GM06990 (cell line): ENCODE results near the gene ARHGAP15.

Source experiments
- DNase-seq: peaks from one replicate; pipeline ENCODE4 v3.0.0-alpha.2; 2011; ENCODE audit not compliant: insufficient read length; ENCODE audit errors: extremely low read depth
- H3K27me3 ChIP-seq: replicated peaks from 2 replicates; pipeline ENCODE4 v1.6.0; 2011; ENCODE audit warnings: low read length; ENCODE audit not compliant: control insufficient read depth, insufficient read depth
- H3K36me3 ChIP-seq: 2 replicates; pipeline ENCODE4 v1.5.1; 2011; ENCODE audit warnings: low read length; ENCODE audit not compliant: control insufficient read depth, insufficient read depth
- H3K4me3 ChIP-seq: replicated peaks from 2 replicates; pipeline ENCODE4 v1.5.1; 2011; ENCODE audit warnings: low read depth, mild to moderate bottlenecking, control low read depth, low read length
- TF ChIP-seq, protein P1 (sequence below): IDR thresholded peaks from 2 replicates; pipeline ENCODE4 v1.5.1; 2011; ENCODE audit warnings: low read length, control low read depth, mild to moderate bottlenecking, inconsistent platforms; ENCODE audit not compliant: insufficient read depth, poor library complexity, severe bottlenecking

ARHGAP15 gene

GRCh38 chr2:143688248-143688647 is 559.0 kb downstream of the ARHGAP15 start:
- H3K27me3 ChIP-seq: no peaks in the 10 kb centered on the region
- no peak overlapping the region for H3K4me3 ChIP-seq
- H3K36me3 ChIP-seq: no peaks in the 10 kb centered on the region
- DNase-seq: no peak
- TF ChIP-seq, protein P1, sequence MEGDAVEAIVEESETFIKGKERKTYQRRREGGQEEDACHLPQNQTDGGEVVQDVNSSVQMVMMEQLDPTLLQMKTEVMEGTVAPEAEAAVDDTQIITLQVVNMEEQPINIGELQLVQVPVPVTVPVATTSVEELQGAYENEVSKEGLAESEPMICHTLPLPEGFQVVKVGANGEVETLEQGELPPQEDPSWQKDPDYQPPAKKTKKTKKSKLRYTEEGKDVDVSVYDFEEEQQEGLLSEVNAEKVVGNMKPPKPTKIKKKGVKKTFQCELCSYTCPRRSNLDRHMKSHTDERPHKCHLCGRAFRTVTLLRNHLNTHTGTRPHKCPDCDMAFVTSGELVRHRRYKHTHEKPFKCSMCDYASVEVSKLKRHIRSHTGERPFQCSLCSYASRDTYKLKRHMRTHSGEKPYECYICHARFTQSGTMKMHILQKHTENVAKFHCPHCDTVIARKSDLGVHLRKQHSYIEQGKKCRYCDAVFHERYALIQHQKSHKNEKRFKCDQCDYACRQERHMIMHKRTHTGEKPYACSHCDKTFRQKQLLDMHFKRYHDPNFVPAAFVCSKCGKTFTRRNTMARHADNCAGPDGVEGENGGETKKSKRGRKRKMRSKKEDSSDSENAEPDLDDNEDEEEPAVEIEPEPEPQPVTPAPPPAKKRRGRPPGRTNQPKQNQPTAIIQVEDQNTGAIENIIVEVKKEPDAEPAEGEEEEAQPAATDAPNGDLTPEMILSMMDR: no peak

DNA sequence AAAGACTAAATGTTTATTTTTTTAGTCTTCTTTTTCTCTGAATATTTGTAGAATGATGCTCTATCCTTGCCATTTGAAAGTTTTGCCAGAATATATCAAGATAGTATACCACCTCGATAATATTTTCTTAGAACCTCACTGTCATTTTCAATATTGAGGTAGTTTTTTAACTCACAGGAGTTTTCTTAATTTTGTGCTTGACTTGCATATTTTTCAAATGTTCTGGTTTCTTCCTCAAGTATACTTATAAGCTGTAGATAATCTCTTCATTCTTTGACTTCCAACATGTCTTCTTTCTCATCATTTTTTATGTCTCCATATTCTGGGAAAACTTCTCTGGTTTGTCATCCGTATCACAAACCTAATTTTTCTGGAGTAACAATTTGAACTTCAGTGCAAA is 559.6 kb downstream of the ARHGAP15 start:
- H3K27me3 ChIP-seq: no peaks in the 10 kb centered on the region
- H3K36me3 ChIP-seq: no peaks in the 10 kb centered on the region
- no peak overlapping the region for H3K4me3 ChIP-seq
- DNase-seq: no peak
- TF ChIP-seq, protein P1: no peak

DNA sequence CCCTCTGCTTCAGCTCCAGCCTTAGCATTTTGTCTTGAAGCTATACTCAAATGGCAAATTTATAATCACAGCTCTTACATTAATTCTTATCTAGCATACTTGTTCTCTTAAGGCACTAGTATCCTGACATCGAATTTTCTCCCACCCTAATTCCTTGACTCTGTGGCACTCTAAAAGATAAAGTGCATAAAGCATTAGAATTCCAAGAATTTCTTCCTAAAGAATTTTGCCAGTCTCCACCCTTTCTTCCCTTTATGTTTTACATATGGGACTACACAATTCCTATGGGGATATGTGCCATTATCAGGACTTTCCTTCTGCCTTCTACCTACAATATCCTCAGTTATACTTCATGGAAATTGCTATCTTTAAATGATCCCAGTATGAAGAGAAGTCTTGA is 560.3 kb downstream of the ARHGAP15 start:
- TF ChIP-seq, protein P1: no peak
- no peaks in the 10 kb centered on the region for H3K27me3 ChIP-seq
- no peak for DNase-seq
- H3K4me3 ChIP-seq: no peak overlapping the region
- H3K36me3 ChIP-seq: no peaks in the 10 kb centered on the region

DNA sequence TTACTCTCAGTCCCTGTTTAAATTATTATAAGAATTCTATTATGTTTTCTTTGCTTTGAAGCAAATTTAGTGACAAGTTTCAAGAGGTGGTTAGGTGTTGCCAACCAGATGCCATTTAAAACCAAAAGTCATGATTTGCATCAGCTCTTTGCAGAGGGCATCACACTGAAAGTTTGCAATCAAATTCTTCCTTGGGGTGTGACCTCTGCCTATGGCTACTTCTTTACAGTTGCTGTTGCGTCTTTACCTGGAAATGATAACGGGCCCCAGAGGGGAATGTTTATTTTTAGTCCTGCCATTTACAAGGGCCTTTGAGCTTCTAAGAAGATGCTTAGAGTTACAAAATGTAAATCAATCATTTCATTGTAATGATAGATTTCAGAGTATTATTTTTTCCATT is 561.0 kb downstream of the ARHGAP15 start:
- Histone ChIP-seq H3K4me3 (no peak overlapping the region), H3K36me3 (no peaks in the 10 kb centered on the region), H3K27me3 (no peaks in the 10 kb centered on the region)
- DNase-seq: no peak
- TF ChIP-seq, protein P1: no peak

DNA sequence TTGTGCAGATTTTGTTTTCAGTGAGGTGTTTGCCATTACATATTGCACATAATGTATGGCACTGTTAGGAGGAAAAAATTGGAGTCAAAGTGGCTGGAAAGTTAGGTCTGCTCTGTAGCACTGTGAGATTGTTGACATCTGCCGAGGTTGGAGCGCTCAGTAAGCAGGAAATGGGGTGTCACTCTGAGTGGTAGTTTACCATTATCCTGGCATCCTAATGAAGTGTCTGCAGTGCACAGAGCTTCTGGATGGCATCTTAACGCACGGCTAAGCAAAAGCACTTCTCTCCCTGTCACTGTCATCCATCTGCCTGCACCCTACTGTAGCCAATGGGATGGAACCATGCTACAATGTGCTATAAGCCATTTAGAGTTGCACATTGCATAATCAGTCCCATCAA is 561.9 kb downstream of the ARHGAP15 start:
- no peak for DNase-seq
- Histone ChIP-seq H3K36me3 (no peaks in the 10 kb centered on the region), H3K4me3 (no peak overlapping the region), H3K27me3 (no peaks in the 10 kb centered on the region)
- TF ChIP-seq, protein P1: no peak

GRCh38 chr2:143692162-143692561 is 562.9 kb downstream of the ARHGAP15 start:
- H3K4me3 ChIP-seq: no peak overlapping the region
- TF ChIP-seq, protein P1: no peak
- no peak for DNase-seq
- H3K27me3 ChIP-seq: no peaks in the 10 kb centered on the region
- no peaks in the 10 kb centered on the region for H3K36me3 ChIP-seq
